ENCODE measurements around the gene FXYD7. TPM values are rescaled to one million over a fixed set of nuclear protein-coding genes. Genes with fewer than 3 reads are reported as not detected.

The FXYD7 gene
- total and polyA plus RNA-seq, 4 donors = 12.1 to 281 (median 157) TPM

GRCh38 chr19:35171730-35172129 is 28.7 kb downstream of the FXYD7 start:
- Histone ChIP-seq H3K27me3 (ENCODE audit: control insufficient read depth, insufficient read depth, low read length) (no peaks in the 10 kb centered on the region), H3K36me3 (ENCODE audit: control insufficient read depth, insufficient read depth, low read length) (no peaks in the 10 kb centered on the region), H3K4me3 (ENCODE audit: low read depth, low read length) (no peak overlapping the region), H3K4me1 (ENCODE audit: control insufficient read depth, insufficient read depth, low read length) (no peaks in the 10 kb centered on the region), H3K9me3 (ENCODE audit: control insufficient read depth, insufficient read depth, low read length) (no peaks in the 10 kb centered on the region), H3K27ac (ENCODE audit: low read depth, low read length) (no peak overlapping the region)
- DNase-seq (ENCODE audit: low read depth in 4 of 6, low spot score in 6 of 6) = no peak
- no CpG with 5 or more reads among the region's 3 CpGs for WGBS (ENCODE audit: insufficient coverage)

GRCh38 chr19:35174226-35174625 is 31.2 kb downstream of the FXYD7 start:
- 100% methylated on average over 1 of the region's 6 CpGs for WGBS (ENCODE audit: insufficient coverage)
- H3K4me3 ChIP-seq (ENCODE audit: low read depth, low read length) = no peak overlapping the region
- H3K27ac ChIP-seq (ENCODE audit: low read depth, low read length) = no peak overlapping the region
- H3K27me3 ChIP-seq (ENCODE audit: control insufficient read depth, insufficient read depth, low read length) = no peaks in the 10 kb centered on the region
- H3K9me3 ChIP-seq (ENCODE audit: control insufficient read depth, insufficient read depth, low read length) = no peaks in the 10 kb centered on the region
- no peaks in the 10 kb centered on the region for H3K36me3 ChIP-seq (ENCODE audit: control insufficient read depth, insufficient read depth, low read length)
- no peak for DNase-seq (ENCODE audit: low read depth in 4 of 6, low spot score in 6 of 6)
- no peaks in the 10 kb centered on the region for H3K4me1 ChIP-seq (ENCODE audit: control insufficient read depth, insufficient read depth, low read length)

- Histone ChIP-seq H3K27me3 (ENCODE audit: control insufficient read depth, insufficient read depth, low read length) (no peaks in the 10 kb centered on the region), H3K27ac (ENCODE audit: low read depth, low read length) (no peak overlapping the region), H3K9me3 (ENCODE audit: control insufficient read depth, insufficient read depth, low read length) (no peaks in the 10 kb centered on the region), H3K4me1 (ENCODE audit: control insufficient read depth, insufficient read depth, low read length) (no peaks in the 10 kb centered on the region), H3K4me3 (ENCODE audit: low read depth, low read length) (no peak overlapping the region), H3K36me3 (ENCODE audit: control insufficient read depth, insufficient read depth, low read length) (no peaks in the 10 kb centered on the region)
- no peak for DNase-seq (ENCODE audit: low read depth in 4 of 6, low spot score in 6 of 6)
- 72% methylated on average over 3 of the region's 3 CpGs for WGBS (ENCODE audit: insufficient coverage)
Observed at GRCh38 chr19:35176181-35176570, 33.1 kb downstream of the FXYD7 start.

- Histone ChIP-seq H3K36me3 (ENCODE audit: control insufficient read depth, insufficient read depth, low read length) (no peaks in the 10 kb centered on the region), H3K27me3 (ENCODE audit: control insufficient read depth, insufficient read depth, low read length) (no peaks in the 10 kb centered on the region), H3K4me1 (ENCODE audit: control insufficient read depth, insufficient read depth, low read length) (no peaks in the 10 kb centered on the region), H3K9me3 (ENCODE audit: control insufficient read depth, insufficient read depth, low read length) (no peaks in the 10 kb centered on the region), H3K27ac (ENCODE audit: low read depth, low read length) (no peak overlapping the region), H3K4me3 (ENCODE audit: low read depth, low read length) (no peak overlapping the region)
- DNase-seq (ENCODE audit: low read depth in 4 of 6, low spot score in 6 of 6) = no peak
- 73% methylated on average over 2 of the region's 7 CpGs for WGBS (ENCODE audit: insufficient coverage)
Observed at GRCh38 chr19:35177377-35178274, 34.6 kb downstream of the FXYD7 start.

- DNase-seq (ENCODE audit: low read depth in 4 of 6, low spot score in 6 of 6) = no peak
- Histone ChIP-seq H3K36me3 (ENCODE audit: control insufficient read depth, insufficient read depth, low read length) (no peaks in the 10 kb centered on the region), H3K27ac (ENCODE audit: low read depth, low read length) (no peak overlapping the region), H3K27me3 (ENCODE audit: control insufficient read depth, insufficient read depth, low read length) (no peaks in the 10 kb centered on the region), H3K4me3 (ENCODE audit: low read depth, low read length) (no peak overlapping the region), H3K4me1 (ENCODE audit: control insufficient read depth, insufficient read depth, low read length) (no peaks in the 10 kb centered on the region), H3K9me3 (ENCODE audit: control insufficient read depth, insufficient read depth, low read length) (no peaks in the 10 kb centered on the region)
- WGBS (ENCODE audit: insufficient coverage) = 67% methylated on average over 1 of the region's 2 CpGs
Observed at GRCh38 chr19:35178701-35179100, 35.6 kb downstream of the FXYD7 start.

GRCh38 chr19:35179830-35180229 is 36.8 kb downstream of the FXYD7 start:
- no peaks in the 10 kb centered on the region for H3K9me3 ChIP-seq (ENCODE audit: control insufficient read depth, insufficient read depth, low read length)
- no CpG with 5 or more reads among the region's 3 CpGs for WGBS (ENCODE audit: insufficient coverage)
- H3K4me1 ChIP-seq (ENCODE audit: control insufficient read depth, insufficient read depth, low read length) = no peaks in the 10 kb centered on the region
- no peak overlapping the region for H3K27ac ChIP-seq (ENCODE audit: low read depth, low read length)
- no peak overlapping the region for H3K4me3 ChIP-seq (ENCODE audit: low read depth, low read length)
- no peaks in the 10 kb centered on the region for H3K27me3 ChIP-seq (ENCODE audit: control insufficient read depth, insufficient read depth, low read length)
- DNase-seq (ENCODE audit: low read depth in 4 of 6, low spot score in 6 of 6) = no peak
- no peaks in the 10 kb centered on the region for H3K36me3 ChIP-seq (ENCODE audit: control insufficient read depth, insufficient read depth, low read length)

GRCh38 chr19:35181387-35181786 is 38.3 kb downstream of the FXYD7 start:
- 50% methylated on average over 1 of the region's 1 CpG for WGBS (ENCODE audit: insufficient coverage)
- H3K27ac ChIP-seq (ENCODE audit: low read depth, low read length) = no peak overlapping the region
- H3K9me3 ChIP-seq (ENCODE audit: control insufficient read depth, insufficient read depth, low read length) = no peaks in the 10 kb centered on the region
- no peak for DNase-seq (ENCODE audit: low read depth in 4 of 6, low spot score in 6 of 6)
- no peaks in the 10 kb centered on the region for H3K36me3 ChIP-seq (ENCODE audit: control insufficient read depth, insufficient read depth, low read length)
- H3K4me1 ChIP-seq (ENCODE audit: control insufficient read depth, insufficient read depth, low read length) = no peaks in the 10 kb centered on the region
- no peak overlapping the region for H3K4me3 ChIP-seq (ENCODE audit: low read depth, low read length)
- H3K27me3 ChIP-seq (ENCODE audit: control insufficient read depth, insufficient read depth, low read length) = no peaks in the 10 kb centered on the region

- Histone ChIP-seq H3K4me3 (ENCODE audit: low read depth, low read length) (no peak overlapping the region), H3K27ac (ENCODE audit: low read depth, low read length) (no peak overlapping the region), H3K4me1 (ENCODE audit: control insufficient read depth, insufficient read depth, low read length) (no peaks in the 10 kb centered on the region), H3K27me3 (ENCODE audit: control insufficient read depth, insufficient read depth, low read length) (no peaks in the 10 kb centered on the region), H3K9me3 (ENCODE audit: control insufficient read depth, insufficient read depth, low read length) (no peaks in the 10 kb centered on the region), H3K36me3 (ENCODE audit: control insufficient read depth, insufficient read depth, low read length) (no peaks in the 10 kb centered on the region)
- WGBS (ENCODE audit: insufficient coverage) = no CpG with 5 or more reads among the region's 1 CpG
- no peak for DNase-seq (ENCODE audit: low read depth in 4 of 6, low spot score in 6 of 6)
Observed at GRCh38 chr19:35184267-35184666, 41.2 kb downstream of the FXYD7 start.

- no peak overlapping the region for H3K27ac ChIP-seq (ENCODE audit: low read depth, low read length)
- H3K4me1 ChIP-seq (ENCODE audit: control insufficient read depth, insufficient read depth, low read length) = no peaks in the 10 kb centered on the region
- no peaks in the 10 kb centered on the region for H3K27me3 ChIP-seq (ENCODE audit: control insufficient read depth, insufficient read depth, low read length)
- H3K36me3 ChIP-seq (ENCODE audit: control insufficient read depth, insufficient read depth, low read length) = no peaks in the 10 kb centered on the region
- no peak overlapping the region for H3K4me3 ChIP-seq (ENCODE audit: low read depth, low read length)
- WGBS (ENCODE audit: insufficient coverage) = 80% methylated on average over 1 of the region's 2 CpGs
- no peak for DNase-seq (ENCODE audit: low read depth in 4 of 6, low spot score in 6 of 6)
- no peaks in the 10 kb centered on the region for H3K9me3 ChIP-seq (ENCODE audit: control insufficient read depth, insufficient read depth, low read length)
Observed at GRCh38 chr19:35184884-35185283, 41.8 kb downstream of the FXYD7 start.
